WTC11 (cell line): ENCODE data around the gene GALNT9. TPM values are rescaled to one million over a fixed set of nuclear protein-coding genes. Genes with fewer than 3 reads are reported as not detected.

Source experiments
- ATAC-seq: fragments of 200-7000 bp; cut with Tn5 transposase; 2 replicates; pipeline ENCODE4 v1.10.0; 2021; ENCODE audit warnings: mild to moderate bottlenecking, moderate library complexity
- CTCF ChIA-PET: fragments of 300-600 bp; sonication (Branson Sonifier 250); formaldehyde crosslinking; loops from one replicate; lab custom pipeline; 2021; ENCODE audit warnings: antibody characterized with exemption; lab: Charles Lee
- POLR2A ChIA-PET: fragments of 350-600 bp; sonication (Branson Sonifier 250); formaldehyde crosslinking; loops from one replicate; lab custom pipeline; 2021; ENCODE audit warnings: antibody characterized with exemption; lab: Charles Lee
- DNase-seq: peaks from one replicate; pipeline ENCODE4 v3.0.0; 2021; ENCODE audit warnings: low spot score
- H3K27ac Mint-ChIP-seq: 2 replicates; pipeline ENCODE4 v1.8.0; 2021; ENCODE audit warnings: mixed read lengths
- H3K27me3 Mint-ChIP-seq: 2 replicates; pipeline ENCODE4 v1.8.0; 2021; ENCODE audit warnings: low read depth, mild to moderate bottlenecking, moderate library complexity, mixed read lengths
- H3K36me3 Mint-ChIP-seq: 2 replicates; pipeline ENCODE4 v1.8.0; 2021; ENCODE audit warnings: mixed read lengths
- H3K4me1 Mint-ChIP-seq: 2 replicates; pipeline ENCODE4 v1.8.0; 2022; ENCODE audit warnings: mixed read lengths
- H3K4me3 Mint-ChIP-seq: 2 replicates; pipeline ENCODE4 v1.8.0; 2021; ENCODE audit warnings: mild to moderate bottlenecking, moderate library complexity, mixed read lengths
- H3K9me3 Mint-ChIP-seq: 2 replicates; pipeline ENCODE4 v1.8.0; 2021; ENCODE audit warnings: mixed read lengths
- AFF4 ChIP-seq: sonication (generic); formaldehyde crosslinking; IDR thresholded peaks from 2 replicates; pipeline ENCODE4 v1.8.1; 2023; ENCODE audit warnings: mild to moderate bottlenecking, missing genetic modification reagents, borderline replicate concordance
- ARID4B ChIP-seq: sonication (generic); formaldehyde crosslinking; IDR thresholded peaks from 2 replicates; pipeline ENCODE4 v1.8.0; 2023; ENCODE audit warnings: missing genetic modification reagents, mild to moderate bottlenecking, borderline replicate concordance
- CDX4 ChIP-seq: fragments of 250-450 bp; sonication (Bioruptor Pico); IDR thresholded peaks from 2 replicates; pipeline ENCODE4 v1.9.0; 2021; ENCODE audit warnings: moderate library complexity, mild to moderate bottlenecking, inconsistent platforms, borderline replicate concordance
- CTCF ChIP-seq: fragments of 200-600 bp; IDR thresholded peaks from 2 replicates; pipeline ENCODE4 v1.8.0; 2022; ENCODE audit warnings: antibody characterized with exemption
- E2F1 ChIP-seq: sonication (generic); formaldehyde crosslinking; IDR thresholded peaks from 2 replicates; pipeline ENCODE4 v1.8.0; 2022; ENCODE audit warnings: mild to moderate bottlenecking, missing genetic modification reagents
- ELF4 ChIP-seq: sonication (generic); formaldehyde crosslinking; IDR thresholded peaks from 2 replicates; pipeline ENCODE4 v1.8.1; 2022; ENCODE audit warnings: low read depth, mild to moderate bottlenecking, moderate library complexity, missing genetic modification reagents
- EMX1 ChIP-seq: fragments of 250-450 bp; sonication (Bioruptor Pico); IDR thresholded peaks from 2 replicates; pipeline ENCODE4 v1.8.0; 2021; ENCODE audit warnings: mild to moderate bottlenecking
- GTF2I ChIP-seq: fragments of 250-450 bp; sonication (Bioruptor Pico); conservative IDR thresholded peaks from 2 replicates; pipeline ENCODE4 v1.4.0; 2021; ENCODE audit warnings: mild to moderate bottlenecking
- IRF1 ChIP-seq: sonication (generic); formaldehyde crosslinking; IDR thresholded peaks from 2 replicates; pipeline ENCODE4 v1.8.0; 2023; ENCODE audit warnings: missing genetic modification reagents
- JAZF1 ChIP-seq: fragments of 250-450 bp; sonication (Bioruptor Pico); IDR thresholded peaks from 2 replicates; pipeline ENCODE4 v1.9.0; 2021; ENCODE audit warnings: moderate library complexity, mild to moderate bottlenecking, inconsistent platforms
- ZNF138 ChIP-seq: sonication (generic); formaldehyde crosslinking; conservative IDR thresholded peaks from 2 replicates; pipeline ENCODE4 v1.8.1; 2022; ENCODE audit warnings: mild to moderate bottlenecking, moderate library complexity, missing genetic modification reagents
- ZNF416 ChIP-seq: fragments of 250-450 bp; sonication (Bioruptor Pico); IDR thresholded peaks from 2 replicates; pipeline ENCODE4 v1.9.0; 2021; ENCODE audit warnings: mild to moderate bottlenecking, inconsistent platforms
- total RNA-seq: library from RNA; stranded (reverse); gene quantifications from 3 replicates; pipeline ENCODE4 v1.2.3, GENCODE V29; 2021
- TF ChIP-seq, protein P1 (sequence below): sonication (generic); formaldehyde crosslinking; IDR thresholded peaks from 2 replicates; pipeline ENCODE4 v1.8.0; 2022; ENCODE audit warnings: mild to moderate bottlenecking, missing genetic modification reagents
- TF ChIP-seq, protein P2 (sequence below): sonication (generic); formaldehyde crosslinking; IDR thresholded peaks from 2 replicates; pipeline ENCODE4 v1.8.1; 2022; ENCODE audit warnings: mild to moderate bottlenecking, moderate library complexity, missing genetic modification reagents
- TF ChIP-seq, protein P3 (sequence below): sonication (generic); formaldehyde crosslinking; IDR thresholded peaks from 2 replicates; pipeline ENCODE4 v1.8.1; 2022; ENCODE audit warnings: mild to moderate bottlenecking, missing genetic modification reagents, moderate library complexity, borderline replicate concordance

GALNT9 gene
- total RNA-seq, 1 experiment from 2014 or later: 0.90 TPM

- Mint-ChIP-seq H3K4me1 (no peaks in the 10 kb centered on the region), H3K36me3 (no peaks in the 10 kb centered on the region), H3K27ac (no peak overlapping the region), H3K4me3 (no peak overlapping the region), H3K9me3 (peaks cover 19% of the 10 kb centered on the region), H3K27me3 (peaks cover 22% of the 10 kb centered on the region)
- ATAC-seq (no peak), DNase-seq (no peak)
- TF ChIP-seq, protein P1, sequence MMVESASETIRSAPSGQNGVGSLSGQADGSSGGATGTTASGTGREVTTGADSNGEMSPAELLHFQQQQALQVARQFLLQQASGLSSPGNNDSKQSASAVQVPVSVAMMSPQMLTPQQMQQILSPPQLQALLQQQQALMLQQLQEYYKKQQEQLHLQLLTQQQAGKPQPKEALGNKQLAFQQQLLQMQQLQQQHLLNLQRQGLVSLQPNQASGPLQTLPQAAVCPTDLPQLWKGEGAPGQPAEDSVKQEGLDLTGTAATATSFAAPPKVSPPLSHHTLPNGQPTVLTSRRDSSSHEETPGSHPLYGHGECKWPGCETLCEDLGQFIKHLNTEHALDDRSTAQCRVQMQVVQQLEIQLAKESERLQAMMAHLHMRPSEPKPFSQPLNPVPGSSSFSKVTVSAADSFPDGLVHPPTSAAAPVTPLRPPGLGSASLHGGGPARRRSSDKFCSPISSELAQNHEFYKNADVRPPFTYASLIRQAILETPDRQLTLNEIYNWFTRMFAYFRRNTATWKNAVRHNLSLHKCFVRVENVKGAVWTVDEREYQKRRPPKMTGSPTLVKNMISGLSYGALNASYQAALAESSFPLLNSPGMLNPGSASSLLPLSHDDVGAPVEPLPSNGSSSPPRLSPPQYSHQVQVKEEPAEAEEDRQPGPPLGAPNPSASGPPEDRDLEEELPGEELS: no peak
- TF ChIP-seq GTF2I (CRISPR knock-in tag) (no peak), JAZF1 (CRISPR knock-in tag) (no peak), ZNF138 (CRISPR knock-in tag) (no peak), AFF4 (CRISPR knock-in tag) (no peak), E2F1 (no peak), EMX1 (CRISPR knock-in tag) (no peak), CDX4 (no peak), ZNF416 (no peak), CTCF (no peak)
- TF ChIP-seq, protein P2, sequence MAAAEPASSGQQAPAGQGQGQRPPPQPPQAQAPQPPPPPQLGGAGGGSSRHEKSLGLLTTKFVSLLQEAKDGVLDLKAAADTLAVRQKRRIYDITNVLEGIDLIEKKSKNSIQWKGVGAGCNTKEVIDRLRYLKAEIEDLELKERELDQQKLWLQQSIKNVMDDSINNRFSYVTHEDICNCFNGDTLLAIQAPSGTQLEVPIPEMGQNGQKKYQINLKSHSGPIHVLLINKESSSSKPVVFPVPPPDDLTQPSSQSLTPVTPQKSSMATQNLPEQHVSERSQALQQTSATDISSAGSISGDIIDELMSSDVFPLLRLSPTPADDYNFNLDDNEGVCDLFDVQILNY (CRISPR knock-in tag): no peak
- ChIA-PET CTCF (no interaction called here), POLR2A (no interaction called here)
These were observed 90.0 kb downstream of the GALNT9 start for GRCh38 chr12:132239392-132239791.

- CTCF ChIA-PET: no interaction called here
- H3K4me3 Mint-ChIP-seq: no peak overlapping the region
- H3K27ac Mint-ChIP-seq: no peak overlapping the region
- H3K27me3 Mint-ChIP-seq: peaks cover 22% of the 10 kb centered on the region
- POLR2A ChIA-PET: no interaction called here
- no peaks in the 10 kb centered on the region for H3K36me3 Mint-ChIP-seq
- ATAC-seq (no peak), DNase-seq (no peak)
- no peaks in the 10 kb centered on the region for H3K4me1 Mint-ChIP-seq
- H3K9me3 Mint-ChIP-seq: peaks cover 18% of the 10 kb centered on the region
- TF ChIP-seq CTCF (no peak), ARID4B (CRISPR knock-in tag) (no peak), IRF1 (CRISPR knock-in tag) (no peak), ELF4 (CRISPR knock-in tag) (no peak)
- TF ChIP-seq, protein P3, sequence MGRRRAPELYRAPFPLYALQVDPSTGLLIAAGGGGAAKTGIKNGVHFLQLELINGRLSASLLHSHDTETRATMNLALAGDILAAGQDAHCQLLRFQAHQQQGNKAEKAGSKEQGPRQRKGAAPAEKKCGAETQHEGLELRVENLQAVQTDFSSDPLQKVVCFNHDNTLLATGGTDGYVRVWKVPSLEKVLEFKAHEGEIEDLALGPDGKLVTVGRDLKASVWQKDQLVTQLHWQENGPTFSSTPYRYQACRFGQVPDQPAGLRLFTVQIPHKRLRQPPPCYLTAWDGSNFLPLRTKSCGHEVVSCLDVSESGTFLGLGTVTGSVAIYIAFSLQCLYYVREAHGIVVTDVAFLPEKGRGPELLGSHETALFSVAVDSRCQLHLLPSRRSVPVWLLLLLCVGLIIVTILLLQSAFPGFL: no peak
These were observed 90.5 kb downstream of the GALNT9 start for GRCh38 chr12:132238884-132239283.
